Gastroesophageal sphincter (tissue), 4 donors: Measurements from ENCODE around the gene GIGYF1. TPM values are rescaled to one million over a fixed set of nuclear protein-coding genes. Genes with fewer than 3 reads are reported as not detected.
"Not testable (repeated sequence)": the region's sequence is repeated elsewhere in the genome, so short reads cannot be mapped to it uniquely, and the experiment has no call there.

Source experiments
- ATAC-seq: fragments of 150-250 bp; one replicate; pipeline ENCODE4 v1.9.1; 2016; ENCODE audit warnings: mild to moderate bottlenecking, moderate library complexity
- H3K27ac ChIP-seq, 4 donors: fragments of 200-600 bp; sonication (generic) in 3 of 4; 1 replicate in 3 of 4; 2 replicates in 1 of 4; pipeline ENCODE4 v1.5.1; 2016 to 2019
- H3K27me3 ChIP-seq: fragments of 200-600 bp; sonication (generic); one replicate; pipeline ENCODE4 v1.5.1; 2019
- H3K36me3 ChIP-seq, 2 donors: fragments of 200-600 bp; sonication (generic); one replicate each; pipeline ENCODE4 v1.5.1; 2019; ENCODE audit warnings: control low read depth in 1 of 2
- H3K4me1 ChIP-seq, 3 donors: fragments of 200-600 bp; sonication (generic); 1 replicate in 2 of 3; 2 replicates in 1 of 3; pipeline ENCODE4 v1.5.1; 2016 to 2019; ENCODE audit warnings: control low read depth in 2 of 3
- H3K4me3 ChIP-seq, 2 donors: fragments of 200-600 bp; sonication (generic); one replicate each; pipeline ENCODE4 v1.5.1; 2019; ENCODE audit warnings: mild to moderate bottlenecking in 1 of 2, moderate library complexity in 1 of 2
- H3K9me3 ChIP-seq, 3 donors: fragments of 200-600 bp; sonication (generic); one replicate each; pipeline ENCODE4 v1.5.1; 2017 to 2019; ENCODE audit warnings: control low read depth in 2 of 3
- EP300 ChIP-seq: sonication (generic); formaldehyde crosslinking; IDR thresholded peaks from one replicate; pipeline ENCODE4 v1.6.1; 2017; ENCODE audit warnings: antibody characterized with exemption, mild to moderate bottlenecking
- POLR2A ChIP-seq, 2 donors: fragments of 450-650 bp; IDR thresholded peaks; one replicate each; pipeline ENCODE4 v1.6.1; 2017; ENCODE audit warnings: antibody characterized with exemption in 2 of 2, mild to moderate bottlenecking in 2 of 2, moderate library complexity in 1 of 2
- POLR2AphosphoS5 ChIP-seq: sonication (generic); formaldehyde crosslinking; IDR thresholded peaks from one replicate; pipeline ENCODE4 v1.6.1; 2017; ENCODE audit warnings: antibody characterized with exemption
- WGBS, 2 donors: methylation state at CpG; one replicate each; pipeline ENCODE4 v1.1.5; 2018; ENCODE audit warnings: low coverage in 1 of 2; 5-methylcytosine and 5-hydroxymethylcytosine counted together
- total RNA-seq, 4 donors: library from RNA; depleted of rRNA; stranded (reverse); fragments of >200 nt; gene quantifications; one replicate each; pipeline ENCODE4 v1.1.0, GENCODE V29; 2016
- TF ChIP-seq, protein P1 (sequence below), 4 experiments: fragments of 200-600 bp in 2 of 4; fragments of 450-650 bp in 2 of 4; sonication (generic) in 1 of 4; IDR thresholded peaks; one replicate each; pipeline ENCODE4 v1.5.1; 2017 to 2019; ENCODE audit warnings: antibody characterized with exemption in 4 of 4, mild to moderate bottlenecking in 2 of 4, moderate library complexity in 2 of 4

Gene GIGYF1
- total RNA-seq, 4 donors from 2014 or later, result 20.4 to 43.3 (median 31.0) TPM

- WGBS, 2 donors, result 19% methylated on average over 4 of the region's 21 CpGs; no CpG with 5 or more reads in 1 of the 2 donors
- Histone ChIP-seq H3K27me3 (peaks cover 74% of the 10 kb centered on the region), H3K9me3 (no peaks in the 10 kb centered on the region), H3K4me1 (peaks cover 0 to 16% (median 7%) of the 10 kb centered on the region in 3 donors), H3K4me3 (peak within 1 kb of the TSS in 1 of 2 donors; percentile 16), H3K36me3 (no peaks in the 10 kb centered on the region), H3K27ac (no peak within 1 kb of the TSS)
- ATAC-seq, result peak; percentile 12
- TF ChIP-seq EP300 (no peak), POLR2A (IDR thresholded peaks at IDR 0.05) (no peak), POLR2AphosphoS5 (no peak)
- TF ChIP-seq, protein P1, sequence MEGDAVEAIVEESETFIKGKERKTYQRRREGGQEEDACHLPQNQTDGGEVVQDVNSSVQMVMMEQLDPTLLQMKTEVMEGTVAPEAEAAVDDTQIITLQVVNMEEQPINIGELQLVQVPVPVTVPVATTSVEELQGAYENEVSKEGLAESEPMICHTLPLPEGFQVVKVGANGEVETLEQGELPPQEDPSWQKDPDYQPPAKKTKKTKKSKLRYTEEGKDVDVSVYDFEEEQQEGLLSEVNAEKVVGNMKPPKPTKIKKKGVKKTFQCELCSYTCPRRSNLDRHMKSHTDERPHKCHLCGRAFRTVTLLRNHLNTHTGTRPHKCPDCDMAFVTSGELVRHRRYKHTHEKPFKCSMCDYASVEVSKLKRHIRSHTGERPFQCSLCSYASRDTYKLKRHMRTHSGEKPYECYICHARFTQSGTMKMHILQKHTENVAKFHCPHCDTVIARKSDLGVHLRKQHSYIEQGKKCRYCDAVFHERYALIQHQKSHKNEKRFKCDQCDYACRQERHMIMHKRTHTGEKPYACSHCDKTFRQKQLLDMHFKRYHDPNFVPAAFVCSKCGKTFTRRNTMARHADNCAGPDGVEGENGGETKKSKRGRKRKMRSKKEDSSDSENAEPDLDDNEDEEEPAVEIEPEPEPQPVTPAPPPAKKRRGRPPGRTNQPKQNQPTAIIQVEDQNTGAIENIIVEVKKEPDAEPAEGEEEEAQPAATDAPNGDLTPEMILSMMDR (IDR thresholded peaks at IDR 0.05), result no peak
Measured at GRCh38 chr7:100720279-100720670, 26.2 kb upstream of the GIGYF1 start, which contains the start of gene EPO. Gene EPO, plus strand, starts transcription at chr7:100720468. Its CDS starts 513 bp downstream, at chr7:100720981.

GRCh38 chr7:100719523-100720278 lies 25.7 kb upstream of the GIGYF1 start:
- H3K4me1 ChIP-seq, result peaks cover 0 to 11% (median 7%) of the 10 kb centered on the region in 3 donors
- H3K27ac ChIP-seq, result no peak overlapping the region
- TF ChIP-seq, protein P1 (IDR thresholded peaks at IDR 0.05), result no peak
- TF ChIP-seq EP300, result no peak
- no peak for TF ChIP-seq POLR2A (IDR thresholded peaks at IDR 0.05)
- no peak for TF ChIP-seq POLR2AphosphoS5
- H3K27me3 ChIP-seq, result peaks cover 70% of the 10 kb centered on the region
- no peak overlapping the region for H3K4me3 ChIP-seq
- 6 to 11% methylated on average over 2 to 5 of the region's 8 CpGs for WGBS, 2 donors
- ATAC-seq, result no peak
- no peaks in the 10 kb centered on the region for H3K9me3 ChIP-seq
- no peaks in the 10 kb centered on the region for H3K36me3 ChIP-seq

- H3K9me3 ChIP-seq, result not testable (repeated sequence)
Measured at GRCh38 chr7:100717073-100717472, 23.0 kb upstream of the GIGYF1 start.

GRCh38 chr7:100714725-100715124 lies 20.7 kb upstream of the GIGYF1 start:
- H3K27me3 ChIP-seq, result peaks cover 22% of the 10 kb centered on the region
- no peak overlapping the region for H3K27ac ChIP-seq
- ATAC-seq, result no peak
- H3K4me1 ChIP-seq, result no peaks in the 10 kb centered on the region
- TF ChIP-seq, protein P1 (IDR thresholded peaks at IDR 0.05), result no peak
- TF ChIP-seq EP300 (no peak), POLR2AphosphoS5 (no peak), POLR2A (IDR thresholded peaks at IDR 0.05) (no peak)
- H3K9me3 ChIP-seq, result no peaks in the 10 kb centered on the region
- no peak overlapping the region for H3K4me3 ChIP-seq
- WGBS, 2 donors, result 37% methylated on average over 6 of the region's 8 CpGs; no CpG with 5 or more reads in 1 of the 2 donors
- no peaks in the 10 kb centered on the region for H3K36me3 ChIP-seq

More at GRCh38 chr7:100717073-100717472, 23.0 kb upstream of the GIGYF1 start:
- not testable (repeated sequence) for H3K27ac ChIP-seq, H3K36me3 ChIP-seq, ATAC-seq, H3K4me3 ChIP-seq
- 100% methylated on average over 1 of the region's 2 CpGs; no CpG with 5 or more reads in 1 of the 2 donors for WGBS, 2 donors
- Histone ChIP-seq H3K27me3 (peaks cover 45% of the 10 kb centered on the region), H3K4me1 (peaks cover 0 to 11% (median 7%) of the 10 kb centered on the region in 3 donors)

DNA sequence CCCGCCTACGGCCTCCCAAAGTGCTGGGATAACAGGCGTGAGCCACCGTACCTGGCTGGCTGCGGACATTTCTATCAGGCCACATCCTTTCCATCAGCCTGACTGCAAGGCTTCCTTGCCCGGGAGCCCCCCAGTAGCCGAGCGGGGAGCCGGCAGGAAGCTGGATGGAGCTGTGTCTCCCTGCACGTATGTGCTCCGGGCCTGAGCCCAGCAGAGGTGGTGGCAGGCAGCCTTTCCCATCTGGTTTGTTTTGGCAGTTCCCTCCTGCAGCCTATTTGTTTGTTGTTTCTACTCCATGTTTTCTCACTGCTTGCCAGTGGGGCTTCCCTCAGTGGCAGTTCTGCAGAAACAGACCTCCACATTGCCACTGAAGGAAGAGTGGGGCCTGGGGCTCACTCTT lies 17.3 kb upstream of the GIGYF1 start:
- Histone ChIP-seq H3K9me3 (no peaks in the 10 kb centered on the region), H3K36me3 (peaks cover 0 to 23% of the 10 kb centered on the region in 2 donors), H3K4me3 (no peak overlapping the region), H3K27ac (no peak overlapping the region), H3K4me1 (peaks cover 0 to 18% (median 8%) of the 10 kb centered on the region in 3 donors), H3K27me3 (peaks cover 5% of the 10 kb centered on the region)
- WGBS, 2 donors, result 71% methylated on average over 7 of the region's 11 CpGs; no CpG with 5 or more reads in 1 of the 2 donors
- ATAC-seq, result no peak
- TF ChIP-seq, protein P1 (IDR thresholded peaks at IDR 0.05), result no peak
- no peak for TF ChIP-seq POLR2A (IDR thresholded peaks at IDR 0.05)
- no peak for TF ChIP-seq POLR2AphosphoS5
- no peak for TF ChIP-seq EP300
